COLO668 (cell line): ENCODE data around the gene GPBP1.
A peak's percentile ranks its signal among the peaks of the same experiment; 100 is the strongest.
"Not testable (repeated sequence)": the region's sequence is repeated elsewhere in the genome, so short reads cannot be mapped to it uniquely, and the experiment has no call there.

Experiments
- DNase-seq: peaks from one replicate; lab custom pipeline; 2025; ENCODE audit not compliant: unreplicated experiment; lab: John Stamatoyannopoulos, UW

The GPBP1 gene

DNA sequence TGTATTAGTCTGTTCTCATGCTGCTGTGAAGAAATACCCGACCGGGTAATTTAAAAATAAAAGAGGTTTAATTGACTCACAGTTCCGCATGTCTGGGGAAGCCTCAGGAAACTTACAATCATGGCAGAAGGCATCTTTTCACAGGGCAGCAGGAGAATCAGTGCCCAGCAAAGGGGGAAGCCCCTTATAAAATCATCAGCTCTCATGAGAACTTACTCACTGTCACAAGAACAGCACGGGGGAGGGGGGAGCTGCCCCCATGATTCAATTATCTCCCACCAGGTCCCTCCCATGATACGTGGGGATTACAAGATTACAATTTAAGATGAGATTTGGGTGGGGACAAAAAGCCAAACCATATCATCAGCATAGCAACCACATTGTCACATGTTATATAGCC is 102.5 kb downstream of the GPBP1 start:
- no peak for DNase-seq

DNA sequence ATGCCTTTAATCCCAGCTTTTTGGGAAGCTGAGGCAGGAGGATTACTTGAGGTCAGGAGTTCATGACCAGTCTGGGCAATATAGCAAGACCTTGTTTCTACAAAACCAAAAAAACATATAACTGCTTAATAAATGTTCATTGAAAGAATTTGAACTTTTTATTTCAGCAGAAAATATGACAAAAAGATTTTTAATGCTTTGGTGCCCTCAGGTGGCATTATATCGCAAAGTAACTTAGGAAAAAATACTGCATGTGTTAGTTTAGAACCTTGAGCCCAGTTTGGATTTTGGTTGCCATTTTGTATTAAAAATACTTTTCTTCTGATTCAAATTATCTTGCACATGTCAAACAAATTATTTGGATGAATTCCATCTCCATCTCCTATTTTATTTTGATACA is 103.2 kb downstream of the GPBP1 start:
- no peak for DNase-seq

GRCh38 chr5:57280853-57281252 is 107.0 kb downstream of the GPBP1 start:
- no peak for DNase-seq

GRCh38 chr5:57285084-57285483 is 111.2 kb downstream of the GPBP1 start:
- DNase-seq, result not testable (repeated sequence)

DNA sequence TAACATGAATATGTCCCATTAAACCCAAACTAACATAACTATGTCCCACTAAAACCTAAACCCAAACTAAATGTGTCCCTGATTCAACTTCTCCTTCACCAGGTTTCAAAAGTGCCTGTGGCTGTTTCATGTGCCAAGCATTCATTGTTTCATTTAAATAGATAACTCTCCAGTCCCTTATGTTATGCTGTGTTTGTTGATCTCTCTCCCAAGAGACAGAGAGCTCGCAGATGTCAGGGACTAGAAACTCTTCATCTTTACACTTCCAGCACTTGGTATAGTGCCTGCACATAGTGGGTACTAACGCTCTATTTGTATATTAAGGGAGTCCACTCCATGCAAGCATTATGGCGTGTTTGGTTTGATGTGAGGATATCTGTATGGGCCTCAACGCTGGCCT is 118.0 kb downstream of the GPBP1 start:
- no peak for DNase-seq

GRCh38 chr5:57292336-57292735 is 118.5 kb downstream of the GPBP1 start:
- DNase-seq, result no peak

DNA sequence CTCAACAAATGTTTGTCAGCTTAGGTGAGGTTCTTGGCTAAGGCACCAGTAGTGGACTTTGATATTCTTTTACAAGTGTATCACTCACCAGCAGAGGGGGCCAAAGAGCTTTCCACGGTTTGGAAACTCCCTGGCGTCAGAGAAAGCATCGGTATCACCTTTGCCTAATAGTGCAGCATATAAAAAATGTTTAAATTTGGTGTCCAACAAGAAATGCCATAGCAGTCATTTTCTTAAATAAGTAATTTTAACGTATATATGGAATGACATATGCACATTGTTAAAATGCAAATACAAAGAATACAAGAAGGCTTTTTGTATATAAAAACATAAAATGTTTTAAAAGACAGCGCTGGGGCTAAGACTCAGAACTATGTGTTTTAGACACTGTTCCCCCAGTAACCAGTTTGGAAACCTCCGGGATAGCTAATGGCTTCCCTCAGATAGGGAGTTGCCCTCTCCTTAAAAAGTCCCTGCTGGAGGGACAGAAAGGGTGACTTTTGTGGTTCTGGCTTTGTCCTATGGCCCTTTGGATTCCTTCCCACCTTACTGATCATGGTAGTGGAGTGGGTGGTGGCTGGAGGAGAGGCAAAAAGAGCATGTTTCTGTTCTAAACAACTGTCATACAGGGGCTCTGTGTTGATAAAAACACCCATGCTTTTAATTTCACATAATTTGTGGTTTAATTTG is 124.6 kb downstream of the GPBP1 start:
- peak; percentile 61 for DNase-seq

- peak; percentile 1 for DNase-seq
These were observed 125.2 kb downstream of the GPBP1 start for GRCh38 chr5:57298985-57299491.

DNA sequence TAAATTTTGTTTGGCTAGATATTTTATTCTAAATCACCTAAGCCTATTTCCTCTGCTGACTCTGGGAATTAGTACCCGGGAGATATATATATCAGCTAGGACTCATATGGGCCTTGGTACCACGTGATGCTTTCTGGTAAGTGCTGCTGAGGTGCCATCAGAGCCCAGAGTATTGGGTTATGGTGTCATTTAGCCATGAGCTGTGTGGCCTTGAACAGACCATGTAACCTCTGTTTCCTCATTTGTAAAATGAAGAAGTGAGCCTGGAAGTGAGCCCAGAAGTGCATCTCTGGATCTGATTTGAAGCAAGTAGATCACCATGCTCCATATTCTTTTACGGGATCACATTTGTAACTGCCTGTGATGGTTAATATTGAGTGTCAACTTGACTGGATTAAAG is 126.1 kb downstream of the GPBP1 start:
- no peak for DNase-seq

DNA sequence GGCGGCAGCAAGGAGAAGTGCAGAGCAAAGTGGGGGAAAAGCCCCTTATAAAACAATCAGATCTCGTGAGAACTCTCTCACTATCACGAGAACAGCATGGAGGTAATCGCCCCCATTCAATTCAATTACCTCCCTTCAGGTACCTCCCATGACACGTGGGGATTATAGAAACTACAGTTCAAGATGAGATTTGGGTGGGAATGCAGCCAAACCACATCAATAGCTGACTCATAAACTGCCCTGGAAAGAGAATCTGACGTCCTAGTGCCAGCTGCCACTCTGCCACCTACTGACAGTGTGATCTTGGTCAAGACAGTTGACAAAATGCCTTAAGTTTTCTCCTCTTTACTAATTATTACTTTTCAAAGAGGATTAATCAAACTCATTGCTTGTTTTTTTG is 128.3 kb downstream of the GPBP1 start:
- no peak for DNase-seq

DNA sequence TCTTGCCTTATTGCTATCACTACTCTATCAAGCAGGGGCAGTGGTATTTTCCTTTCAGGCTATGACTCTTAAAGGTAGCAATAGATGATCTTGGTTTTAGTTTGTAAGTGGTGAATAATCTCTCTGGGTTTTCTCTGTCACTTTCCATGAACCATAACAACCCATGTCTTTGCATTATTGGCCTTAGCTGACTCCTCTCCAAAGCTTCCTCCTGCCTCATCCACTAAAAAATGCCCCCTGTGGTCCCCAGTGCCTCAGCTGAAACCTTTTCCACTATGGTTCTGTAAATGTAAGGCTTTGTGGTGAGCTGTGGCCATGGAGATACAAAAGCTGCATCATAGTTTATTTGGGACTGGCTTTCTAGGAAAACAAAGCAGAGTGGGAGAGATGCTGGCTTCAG is 128.8 kb downstream of the GPBP1 start:
- no peak for DNase-seq

DNA sequence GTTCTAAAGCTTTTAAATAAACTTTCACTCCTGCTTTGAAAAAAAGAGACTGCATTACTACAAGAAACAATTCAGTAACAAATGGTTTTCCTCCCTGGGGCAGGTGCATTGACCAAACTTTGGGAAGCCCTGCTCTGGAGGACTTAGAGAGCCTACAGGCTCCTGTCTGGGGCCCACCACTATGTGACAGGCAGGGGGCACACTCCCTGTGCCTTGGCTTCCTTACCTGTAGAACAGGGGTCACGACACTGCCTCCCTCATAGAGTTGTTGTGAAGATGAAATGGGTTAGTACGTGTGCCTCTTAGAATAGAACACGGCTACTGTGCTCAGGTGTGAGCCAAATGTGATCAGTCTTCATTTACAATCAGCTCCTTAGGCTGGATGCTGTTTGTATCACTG is 130.1 kb downstream of the GPBP1 start:
- DNase-seq, result no peak

- DNase-seq, result no peak
These were observed 131.1 kb downstream of the GPBP1 start for GRCh38 chr5:57304931-57305330.

DNA sequence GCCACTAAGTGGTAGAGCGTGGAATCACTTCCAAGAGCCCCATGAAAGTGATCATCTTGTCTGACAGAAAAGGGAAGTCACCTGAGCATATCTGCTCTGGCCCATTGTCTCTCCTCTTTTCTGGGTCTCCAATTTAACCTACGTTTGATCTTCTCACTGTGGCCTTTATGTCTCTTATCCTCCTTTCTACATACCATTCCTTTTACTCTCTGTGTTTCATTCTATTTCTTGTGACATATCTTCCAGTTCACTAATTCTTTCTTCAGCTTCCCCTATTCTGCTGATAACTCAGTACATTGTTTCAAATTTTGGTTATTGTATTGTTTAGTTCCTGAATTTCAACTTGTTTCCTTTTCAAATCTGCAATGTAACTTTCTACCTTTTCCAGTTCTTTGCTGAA is 132.5 kb downstream of the GPBP1 start:
- DNase-seq, result no peak

DNA sequence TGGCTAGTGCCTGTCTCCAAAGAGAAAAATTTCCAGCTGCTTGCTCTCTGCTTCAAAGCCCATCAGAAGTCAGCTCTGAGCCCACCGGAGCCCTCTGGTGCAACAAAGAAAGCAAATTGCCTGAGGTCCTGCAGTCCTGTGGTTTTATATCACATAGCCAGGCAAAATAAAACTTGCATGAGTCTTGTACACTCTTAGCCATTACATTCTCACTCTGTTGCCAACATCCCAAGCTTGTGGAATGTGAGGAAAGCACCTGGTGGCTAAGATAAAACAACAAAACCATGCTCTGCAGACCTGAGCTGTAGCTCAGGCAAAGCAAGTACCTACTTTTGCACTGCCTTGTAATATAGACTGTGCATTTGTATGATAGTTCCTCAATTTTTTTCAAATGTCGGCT is 133.7 kb downstream of the GPBP1 start:
- DNase-seq, result no peak

- DNase-seq, result not testable (repeated sequence)
These were observed 135.2 kb downstream of the GPBP1 start for GRCh38 chr5:57309022-57309421.

DNA sequence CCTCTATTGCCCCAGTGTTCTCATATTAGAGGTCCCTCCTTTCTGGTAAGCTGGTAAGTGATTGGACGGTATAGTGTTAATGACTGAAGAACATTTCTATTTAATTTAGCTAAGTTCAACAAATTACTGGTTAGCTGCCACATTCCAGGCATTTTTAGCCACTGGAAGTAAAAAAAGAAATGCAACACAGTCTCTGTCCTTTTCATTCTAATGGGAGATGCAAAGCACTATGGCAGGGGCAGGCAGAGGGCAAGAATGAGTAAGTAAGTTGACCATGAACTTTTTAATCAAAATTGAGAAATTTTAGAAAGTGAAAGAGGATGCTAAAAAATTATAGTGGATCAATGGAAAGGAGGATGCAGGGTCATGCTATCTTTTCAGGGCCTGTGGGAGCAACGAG is 137.4 kb downstream of the GPBP1 start:
- DNase-seq, result no peak

GRCh38 chr5:57311921-57312735 is 138.3 kb downstream of the GPBP1 start:
- DNase-seq, result no peak

- DNase-seq, result no peak
These were observed 139.9 kb downstream of the GPBP1 start for GRCh38 chr5:57313716-57314115.
